Brain microvascular endothelial cell (primary cell): Measurements from ENCODE around the gene FGF9.

Experiments used
- DNase-seq: peaks from one replicate; pipeline ENCODE4 v3.0.0-alpha.2; 2020
- H3K27ac ChIP-seq: fragments of 250-450 bp; sonication (Bioruptor Pico); 2 replicates; pipeline ENCODE4 v1.5.1; 2020; ENCODE audit warnings: mild to moderate bottlenecking, moderate library complexity
- H3K27me3 ChIP-seq: fragments of 250-450 bp; sonication (Bioruptor Pico); replicated peaks from 2 replicates; pipeline ENCODE4 v1.5.1; 2020; ENCODE audit warnings: mild to moderate bottlenecking
- H3K36me3 ChIP-seq: fragments of 250-450 bp; sonication (Bioruptor Pico); replicated peaks from 2 replicates; pipeline ENCODE4 v1.5.1; 2020; ENCODE audit warnings: mild to moderate bottlenecking
- H3K4me3 ChIP-seq: 2 replicates; pipeline ENCODE4 v1.5.1; 2011; ENCODE audit warnings: low read depth, mild to moderate bottlenecking, control low read depth, low read length, moderate library complexity
- CTCF ChIP-seq: IDR thresholded peaks from 2 replicates; pipeline ENCODE4 v1.5.1; 2011; ENCODE audit warnings: low read depth, mild to moderate bottlenecking, moderate library complexity, low read length, control low read depth, inconsistent platforms; ENCODE audit errors: missing control alignments
- in situ Hi-C: cut with HindIII; loops from 2 replicates; pipeline ENCODE4 v1.10.0; 2017; ENCODE audit warnings: low sequenced_read_pairs, low pct_ligation_motif_present

The FGF9 gene

GRCh38 chr13:21670883-21671619 lies at the start of gene FGF9:
FGF9 (plus strand) TSS chr13:21671073; CDS start chr13:21671913, 840 bp downstream.
- H3K27ac ChIP-seq, result no peak within 1 kb of the TSS
- H3K4me3 ChIP-seq, result peak within 1 kb of the TSS; percentile 54
- in situ Hi-C loops, result no loop called here
- peak; percentile 29 for DNase-seq
- TF ChIP-seq CTCF, result no peak
- H3K36me3 ChIP-seq, result no peaks in the 10 kb centered on the region
- H3K27me3 ChIP-seq, result peaks cover 46% of the 10 kb centered on the region

- DNase-seq, result peak; percentile 18
- in situ Hi-C loops, result no loop called here
Observed at GRCh38 chr13:21625366-21625765, 45.5 kb upstream of the FGF9 start.

GRCh38 chr13:21632196-21632595 lies 38.7 kb upstream of the FGF9 start:
- no peaks in the 10 kb centered on the region for H3K27me3 ChIP-seq
- H3K4me3 ChIP-seq, result no peak overlapping the region
- H3K36me3 ChIP-seq, result no peaks in the 10 kb centered on the region
- no peak for DNase-seq
- in situ Hi-C loops, result no loop called here
- no peak overlapping the region for H3K27ac ChIP-seq
- no peak for TF ChIP-seq CTCF

More at GRCh38 chr13:21625366-21625765, 45.5 kb upstream of the FGF9 start:
- peak; percentile 56 for TF ChIP-seq CTCF
- Histone ChIP-seq H3K4me3 (no peak overlapping the region), H3K27ac (no peak overlapping the region), H3K27me3 (no peaks in the 10 kb centered on the region), H3K36me3 (no peaks in the 10 kb centered on the region)

- Histone ChIP-seq H3K27me3 (no peaks in the 10 kb centered on the region), H3K4me3 (no peak overlapping the region), H3K36me3 (no peaks in the 10 kb centered on the region), H3K27ac (no peak overlapping the region)
- no peak for TF ChIP-seq CTCF
- DNase-seq, result no peak
- in situ Hi-C loops, result no loop called here
Observed at GRCh38 chr13:21636656-21637055, 34.2 kb upstream of the FGF9 start.

- peak; percentile 18 for DNase-seq
- Histone ChIP-seq H3K27ac (no peak overlapping the region), H3K27me3 (no peaks in the 10 kb centered on the region), H3K4me3 (no peak overlapping the region), H3K36me3 (no peaks in the 10 kb centered on the region)
- no peak for TF ChIP-seq CTCF
- in situ Hi-C loops, result no loop called here
Observed at GRCh38 chr13:21637296-21637695, 33.6 kb upstream of the FGF9 start.
